Erythroblast (primary cell): ENCODE measurements around the gene GABRG3.

ENCODE experiments used
- DNase-seq, 2 experiments: peaks; one replicate each; lab custom pipeline; 2025; lab: John Stamatoyannopoulos, UW
- GATA1 ChIP-seq: IDR thresholded peaks from 2 replicates; pipeline ENCODE4 v1.6.1; 2011; ENCODE audit warnings: low read depth, mild to moderate bottlenecking, control low read depth, low read length, moderate library complexity
- POLR2A ChIP-seq: IDR thresholded peaks from 2 replicates; pipeline ENCODE4 v1.6.1; 2011; ENCODE audit warnings: mild to moderate bottlenecking, low read length

Gene GABRG3

DNA sequence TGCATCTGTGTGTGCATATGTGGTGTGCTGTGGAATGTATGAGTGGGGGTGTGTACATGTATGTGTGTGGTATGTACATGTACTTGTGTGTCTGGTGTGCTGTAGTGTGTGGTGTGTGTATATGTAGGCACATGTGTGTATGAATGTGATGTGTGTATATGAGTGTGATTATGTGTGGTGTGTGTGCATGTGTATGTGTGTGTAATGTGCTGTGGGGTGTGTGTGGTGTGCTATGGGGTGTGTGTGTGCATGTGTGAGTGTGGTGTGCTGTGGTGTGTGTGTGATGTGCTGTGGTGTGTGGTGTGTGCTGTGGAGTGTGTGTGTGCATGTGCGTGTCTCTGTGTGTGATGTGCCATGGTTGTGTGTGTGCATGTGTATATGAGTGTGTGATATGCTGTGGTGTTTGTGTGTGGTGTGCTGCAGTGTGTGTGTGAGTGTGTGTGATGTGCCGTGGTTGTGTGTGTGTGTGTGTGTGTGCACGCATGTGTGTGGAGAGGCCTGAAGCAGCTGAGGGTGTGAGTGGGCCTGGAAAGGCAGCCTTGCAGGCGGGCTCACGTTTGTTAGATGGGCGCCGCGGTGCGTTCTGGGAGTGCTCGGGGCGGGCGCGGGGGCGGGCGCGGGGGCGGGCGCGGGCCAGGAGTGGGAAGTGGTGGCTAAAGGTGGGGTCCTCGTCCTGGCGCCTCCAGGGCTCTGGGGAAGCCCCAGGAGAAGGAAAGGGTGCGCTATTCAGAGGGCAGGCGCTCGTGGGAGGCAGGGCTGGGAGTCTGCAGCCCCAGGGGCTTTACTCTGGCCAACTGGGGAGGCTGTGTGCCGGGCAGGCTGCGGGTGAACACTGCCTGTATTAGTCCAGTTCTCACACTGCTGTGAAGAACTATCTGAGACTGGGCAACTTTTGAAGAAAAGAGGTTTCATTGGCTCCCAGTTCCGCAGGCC, 116.9 kb downstream of the GABRG3 start:
- peak in 1 of 2 experiments; percentile 1 for DNase-seq
- TF ChIP-seq POLR2A, result no peak
- no peak for TF ChIP-seq GATA1

GRCh38 chr15:27088584-27089232, 117.7 kb downstream of the GABRG3 start:
- TF ChIP-seq GATA1 (no peak), POLR2A (no peak)
- DNase-seq, result no peak

DNA sequence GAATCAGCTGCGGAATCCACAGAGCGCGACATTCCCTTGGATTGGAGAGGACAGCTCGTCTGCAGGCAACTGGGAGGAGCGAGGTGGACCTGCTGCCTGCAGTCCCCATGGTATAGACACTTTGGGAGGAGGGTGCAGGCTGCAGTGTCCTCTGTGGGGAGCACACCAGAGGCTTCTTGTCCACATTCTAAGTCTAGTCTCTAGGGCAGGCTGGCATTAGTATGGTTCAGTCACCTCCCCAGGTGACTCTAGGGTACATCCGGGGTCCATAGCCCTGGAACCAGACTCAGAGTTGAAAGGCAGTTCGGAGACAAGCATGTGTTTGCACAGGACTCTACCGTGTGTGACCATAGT, 118.2 kb downstream of the GABRG3 start:
- no peak for TF ChIP-seq GATA1
- TF ChIP-seq POLR2A, result no peak
- DNase-seq, result no peak

DNA sequence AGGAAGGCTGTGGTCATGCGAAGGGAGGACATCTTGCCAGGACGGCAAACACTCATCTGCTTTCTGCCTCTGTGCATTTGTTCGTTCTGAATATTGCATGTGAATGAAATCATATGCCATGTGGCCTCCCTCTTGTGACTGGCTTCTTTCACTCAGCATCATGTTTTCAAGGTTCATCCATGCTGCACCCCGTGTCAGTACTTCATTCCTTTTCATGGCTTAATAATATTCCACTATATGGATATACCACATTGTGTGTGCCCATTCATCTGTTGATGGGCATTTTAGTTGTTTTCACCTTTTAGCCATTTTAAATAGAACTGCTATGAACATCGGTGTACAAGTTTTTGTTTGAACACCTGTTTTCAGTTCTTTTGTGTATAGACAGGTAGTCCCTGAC, 118.7 kb downstream of the GABRG3 start:
- DNase-seq, result no peak
- TF ChIP-seq POLR2A (no peak), GATA1 (no peak)

DNA sequence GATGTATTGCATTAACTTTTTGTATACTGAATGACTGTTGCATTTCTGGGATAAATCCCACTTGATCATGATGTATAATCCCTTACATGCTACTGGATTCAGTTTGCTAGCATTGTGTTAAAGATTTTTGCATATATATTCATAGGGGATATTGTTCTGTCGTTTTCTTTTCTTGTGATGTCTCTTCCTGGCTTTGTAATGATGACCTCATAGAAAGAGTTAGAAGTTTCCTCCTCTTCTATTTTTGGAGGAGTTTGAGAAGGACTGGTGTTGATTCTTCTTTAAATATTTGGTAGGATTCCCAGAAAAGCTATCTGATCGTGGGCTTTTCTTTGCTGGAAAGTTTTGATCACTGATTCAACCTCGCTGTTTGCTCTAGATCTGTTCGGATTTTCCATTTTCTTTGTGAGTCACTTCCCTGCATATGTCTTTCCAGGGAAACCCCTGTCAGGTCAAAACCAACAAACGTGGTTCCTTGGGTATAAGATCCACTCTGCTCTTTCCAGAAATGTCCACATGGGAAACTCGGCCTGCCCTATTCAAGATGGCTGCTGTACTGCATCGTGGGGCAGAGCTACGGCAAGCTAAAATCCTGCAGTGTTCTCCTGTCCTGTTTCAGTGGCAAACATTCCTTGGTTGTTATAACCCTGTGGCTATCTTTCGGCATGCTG, 120.4 kb downstream of the GABRG3 start:
- no peak for DNase-seq
- TF ChIP-seq GATA1 (no peak), POLR2A (no peak)

- TF ChIP-seq POLR2A, result no peak
- no peak for TF ChIP-seq GATA1
- DNase-seq, result no peak
Measured at GRCh38 chr15:27092390-27092789, 121.4 kb downstream of the GABRG3 start.

DNA sequence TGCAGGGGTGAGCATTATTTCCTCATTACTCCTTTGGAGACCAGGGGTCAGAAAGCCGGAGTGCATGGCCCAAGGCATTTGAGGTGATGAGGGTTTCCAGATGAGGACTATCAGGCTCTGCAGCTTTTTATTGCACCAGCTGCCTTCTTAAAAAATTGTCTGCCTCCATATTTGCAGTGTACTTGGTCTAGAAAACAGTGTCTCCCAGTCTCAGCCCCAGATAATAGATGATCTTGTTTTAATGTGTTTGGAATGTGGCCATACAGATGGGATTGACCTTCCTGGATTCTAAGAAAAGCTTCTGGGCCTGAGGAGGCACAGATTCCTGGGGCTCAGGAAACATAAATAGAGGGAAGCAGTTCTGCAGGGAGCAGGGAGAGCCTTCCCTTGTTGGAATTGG, 123.3 kb downstream of the GABRG3 start:
- no peak for TF ChIP-seq POLR2A
- TF ChIP-seq GATA1, result no peak
- DNase-seq, result no peak

DNA sequence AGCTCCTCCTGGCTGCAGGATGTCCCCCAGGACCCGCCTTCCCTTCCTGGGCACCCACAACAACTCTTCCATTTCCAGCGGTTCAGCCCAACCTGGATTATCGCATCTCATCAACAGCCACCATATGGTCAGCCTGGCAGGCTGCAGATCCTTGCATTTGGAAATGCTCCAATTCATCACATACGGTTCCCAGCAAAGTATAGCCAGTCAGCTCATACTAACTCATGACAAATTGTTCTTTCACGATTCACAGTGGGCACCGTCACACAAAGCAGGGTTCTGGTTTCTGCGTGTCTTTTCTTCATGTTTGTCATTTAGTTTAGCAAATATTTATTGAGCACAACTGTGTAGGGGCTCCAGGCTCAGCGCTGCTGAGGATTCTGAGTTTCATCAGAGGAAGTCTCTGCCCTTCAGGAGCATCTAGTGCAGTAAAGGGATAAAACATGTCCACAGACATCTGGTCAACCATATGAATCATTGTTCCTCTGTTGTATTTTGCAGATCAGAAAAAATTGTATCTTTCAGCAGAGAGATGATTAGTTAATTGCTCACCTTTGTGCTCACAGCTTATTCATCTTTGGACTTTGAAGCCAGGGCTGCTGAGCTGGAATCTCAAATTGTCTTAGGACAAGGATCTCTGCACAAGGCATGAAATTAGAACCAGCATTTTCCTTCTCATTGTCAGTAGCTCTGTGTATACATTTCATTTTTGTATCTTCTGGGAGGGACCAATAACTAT, 125.1 kb downstream of the GABRG3 start:
- DNase-seq, result no peak
- TF ChIP-seq GATA1 (no peak), POLR2A (no peak)

GRCh38 chr15:27097506-27097905, 126.5 kb downstream of the GABRG3 start:
- DNase-seq, result no peak
- TF ChIP-seq POLR2A, result no peak
- no peak for TF ChIP-seq GATA1

- DNase-seq, result no peak
- TF ChIP-seq GATA1, result no peak
- TF ChIP-seq POLR2A, result no peak
Measured at GRCh38 chr15:27101982-27102381, 131.0 kb downstream of the GABRG3 start.

- DNase-seq, result no peak
- TF ChIP-seq POLR2A (no peak), GATA1 (no peak)
Measured at GRCh38 chr15:27111323-27111722, 140.3 kb downstream of the GABRG3 start.

DNA sequence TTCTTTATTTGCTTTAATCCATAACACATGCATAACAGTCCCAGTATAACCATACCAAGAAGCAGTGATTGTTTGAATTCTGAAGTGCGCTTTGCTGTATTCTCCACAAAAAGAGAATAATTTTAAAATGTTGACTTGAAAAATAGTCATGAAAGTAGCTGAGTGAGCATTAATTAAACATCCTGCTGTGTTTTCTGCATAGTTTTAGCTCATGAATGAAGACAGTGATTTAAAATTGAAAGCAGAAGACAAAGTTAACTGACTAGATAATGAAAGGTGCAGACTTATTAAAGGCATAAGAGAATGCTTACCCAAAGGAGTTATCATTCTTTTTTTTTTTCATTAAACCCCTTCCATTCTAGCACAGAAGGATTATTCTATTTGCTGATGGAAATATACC, 143.5 kb downstream of the GABRG3 start:
- TF ChIP-seq POLR2A (no peak), GATA1 (no peak)
- no peak for DNase-seq

DNA sequence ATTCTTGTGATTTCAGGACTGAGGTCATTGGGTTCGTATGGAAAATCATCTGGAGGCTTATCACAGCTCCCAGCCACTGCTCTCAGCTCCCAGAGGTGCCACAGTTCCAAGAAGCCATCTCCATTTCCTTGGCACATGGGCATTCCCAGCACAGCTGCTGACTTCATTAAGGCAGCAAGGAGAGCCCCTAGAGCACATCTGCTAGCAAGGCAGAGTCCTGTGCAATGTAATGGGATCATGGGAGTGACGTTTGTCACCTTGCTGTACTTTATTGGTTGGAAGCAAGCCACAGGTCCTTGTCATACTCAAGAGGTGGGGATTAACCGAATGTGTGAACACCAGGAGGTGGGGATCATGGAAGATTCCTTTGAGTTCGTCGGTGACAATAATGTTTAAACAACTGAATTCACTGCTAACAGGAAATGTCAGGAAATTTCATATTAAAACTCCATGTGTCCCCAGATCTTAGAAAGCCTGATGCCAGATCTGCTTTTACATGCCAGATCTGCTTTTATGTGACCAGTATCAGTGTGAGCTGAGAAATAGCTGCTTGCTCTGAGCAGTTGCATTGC, 148.8 kb downstream of the GABRG3 start:
- TF ChIP-seq GATA1 (no peak), POLR2A (no peak)
- no peak for DNase-seq
